ENCODE data around the gene DVL3.

- no peak for TF ChIP-seq CTCF (IDR thresholded peaks at IDR 0.05; ENCODE audit: low read length)
- TF ChIP-seq EZH2 (optimal IDR thresholded peaks at IDR 0.05; ENCODE audit: low read depth, low read length) = no peak
- TF ChIP-seq EZH2phosphoT487 (IDR thresholded peaks at IDR 0.05; ENCODE audit: low read length) = no peak
Measured at GRCh38 chr3:184167786-184168185, 12.6 kb downstream of the DVL3 start.

All from MM.1S (cell line).